HEK293 (cell line): ENCODE data around the gene AJUBA.
"Not testable (repeated sequence)": the region's sequence is repeated elsewhere in the genome, so short reads cannot be mapped to it uniquely, and the experiment has no call there.

Source experiments
- CTCF ChIA-PET: fragments of 350-600 bp; formaldehyde crosslinking; extraction: SDS; loops from one replicate; lab custom pipeline; 2021; ENCODE audit warnings: antibody characterized with exemption; lab: Yijun Ruan, JAX
- POLR2A ChIA-PET: fragments of 300-600 bp; formaldehyde crosslinking; extraction: SDS; loops from one replicate; lab custom pipeline; 2020; ENCODE audit warnings: antibody characterized with exemption, inconsistent platforms; lab: Yijun Ruan, JAX
- H3K27ac ChIP-seq: fragments of 200-500 bp; sonication (Bioruptor generic); 2 replicates; pipeline ENCODE4 v1.5.1; 2014; ENCODE audit warnings: low read depth, low read length, control low read depth, inconsistent platforms; ENCODE audit errors: extremely low read depth
- H3K36me3 ChIP-seq, 2 experiments: fragments of 200-500 bp in 1 of 2; sonication (Bioruptor generic) in 1 of 2; 1 replicate in 1 of 2; 2 replicates in 1 of 2; pipeline ENCODE4 v1.5.1; 2014 to 2017; ENCODE audit warnings: inconsistent platforms in 2 of 2, low read length in 2 of 2; ENCODE audit not compliant: control insufficient read depth in 2 of 2, insufficient read depth in 1 of 2
- H3K4me1 ChIP-seq: fragments of 200-500 bp; sonication (Bioruptor generic); 2 replicates; pipeline ENCODE4 v1.5.1; 2014; ENCODE audit warnings: mild to moderate bottlenecking, low read length, inconsistent platforms; ENCODE audit not compliant: control insufficient read depth, insufficient read depth
- H3K4me3 ChIP-seq: 2 replicates; pipeline ENCODE4 v1.5.1; 2011; ENCODE audit warnings: low read depth, mild to moderate bottlenecking, control low read depth, low read length, moderate library complexity
- H3K9me3 ChIP-seq: fragments of 200-500 bp; sonication (Bioruptor generic); 2 replicates; pipeline ENCODE4 v1.5.1; 2014; ENCODE audit warnings: low read depth, low read length, inconsistent platforms; ENCODE audit not compliant: control insufficient read depth, insufficient read depth
- ATF2 ChIP-seq: fragments of 450-650 bp; formaldehyde crosslinking; IDR thresholded peaks from 2 replicates; pipeline ENCODE4 v1.5.1; 2016; ENCODE audit warnings: missing biosample characterization, missing genetic modification characterization, low read depth
- EGR2 ChIP-seq: fragments of 450-650 bp; formaldehyde crosslinking; IDR thresholded peaks from 2 replicates; pipeline ENCODE4 v1.5.1; 2016; ENCODE audit warnings: low read depth, missing biosample characterization, missing genetic modification characterization
- KLF7 ChIP-seq: fragments of 450-650 bp; formaldehyde crosslinking; IDR thresholded peaks from 2 replicates; pipeline ENCODE4 v1.5.1; 2016; ENCODE audit warnings: missing biosample characterization, missing genetic modification characterization, borderline replicate concordance
- OVOL3 ChIP-seq: fragments of 450-650 bp; formaldehyde crosslinking; IDR thresholded peaks from 2 replicates; pipeline ENCODE4 v1.5.1; 2016; ENCODE audit warnings: missing biosample characterization, missing genetic modification characterization
- PRDM10 ChIP-seq: fragments of 450-650 bp; formaldehyde crosslinking; IDR thresholded peaks from 2 replicates; pipeline ENCODE4 v1.5.1; 2016; ENCODE audit warnings: missing biosample characterization, missing genetic modification characterization
- PRDM6 ChIP-seq: fragments of 450-650 bp; formaldehyde crosslinking; IDR thresholded peaks from 2 replicates; pipeline ENCODE4 v1.5.1; 2017; ENCODE audit warnings: missing biosample characterization, missing genetic modification characterization
- TRIM28 ChIP-seq: IDR thresholded peaks from 2 replicates; pipeline ENCODE4 v1.6.1; 2011; ENCODE audit warnings: low read length, control low read depth, borderline replicate concordance
- WT1 ChIP-seq: fragments of 450-650 bp; formaldehyde crosslinking; IDR thresholded peaks from 2 replicates; pipeline ENCODE4 v1.5.1; 2016; ENCODE audit warnings: missing biosample characterization, missing genetic modification characterization
- ZBTB21 ChIP-seq: fragments of 450-650 bp; formaldehyde crosslinking; IDR thresholded peaks from 2 replicates; pipeline ENCODE4 v1.5.1; 2017; ENCODE audit warnings: missing biosample characterization, missing genetic modification characterization
- ZEB2 ChIP-seq: fragments of 450-650 bp; formaldehyde crosslinking; IDR thresholded peaks from 2 replicates; pipeline ENCODE4 v1.5.1; 2016; ENCODE audit warnings: missing biosample characterization, missing genetic modification characterization
- ZNF121 ChIP-seq: fragments of 450-650 bp; formaldehyde crosslinking; IDR thresholded peaks from 2 replicates; pipeline ENCODE4 v1.5.1; 2016; ENCODE audit warnings: missing biosample characterization, missing genetic modification characterization
- ZNF155 ChIP-seq: fragments of 450-650 bp; formaldehyde crosslinking; IDR thresholded peaks from 2 replicates; pipeline ENCODE4 v1.5.1; 2016; ENCODE audit warnings: missing biosample characterization, missing genetic modification characterization
- ZNF18 ChIP-seq: fragments of 450-650 bp; formaldehyde crosslinking; IDR thresholded peaks from 2 replicates; pipeline ENCODE4 v1.5.1; 2016; ENCODE audit warnings: missing biosample characterization, missing genetic modification characterization
- ZNF2 ChIP-seq: fragments of 450-650 bp; formaldehyde crosslinking; IDR thresholded peaks from 2 replicates; pipeline ENCODE4 v1.5.1; 2016; ENCODE audit warnings: missing biosample characterization, missing genetic modification characterization
- ZNF24 ChIP-seq: fragments of 450-650 bp; formaldehyde crosslinking; IDR thresholded peaks from 2 replicates; pipeline ENCODE4 v1.5.1; 2016; ENCODE audit warnings: missing biosample characterization, missing genetic modification characterization
- ZNF366 ChIP-seq: fragments of 450-650 bp; formaldehyde crosslinking; conservative IDR thresholded peaks from 2 replicates; pipeline ENCODE4 v1.5.1; 2016; ENCODE audit warnings: missing biosample characterization, missing genetic modification characterization
- ZNF37A ChIP-seq: fragments of 450-650 bp; IDR thresholded peaks from 2 replicates; pipeline ENCODE4 v1.5.1; 2018; ENCODE audit warnings: missing biosample characterization, missing genetic modification characterization
- ZNF398 ChIP-seq: fragments of 450-650 bp; formaldehyde crosslinking; IDR thresholded peaks from 2 replicates; pipeline ENCODE4 v1.5.1; 2017; ENCODE audit warnings: missing biosample characterization, missing genetic modification characterization
- ZNF423 ChIP-seq: fragments of 450-650 bp; formaldehyde crosslinking; IDR thresholded peaks from 2 replicates; pipeline ENCODE4 v1.5.1; 2016; ENCODE audit warnings: missing biosample characterization, missing genetic modification characterization
- ZNF555 ChIP-seq: fragments of 450-650 bp; formaldehyde crosslinking; conservative IDR thresholded peaks from 2 replicates; pipeline ENCODE4 v1.5.1; 2017; ENCODE audit warnings: missing biosample characterization, mild to moderate bottlenecking, missing genetic modification characterization, inconsistent platforms
- ZNF624 ChIP-seq: fragments of 450-650 bp; formaldehyde crosslinking; IDR thresholded peaks from 2 replicates; pipeline ENCODE4 v1.5.1; 2017; ENCODE audit warnings: missing biosample characterization, missing genetic modification characterization
- ZNF629 ChIP-seq: fragments of 450-650 bp; formaldehyde crosslinking; IDR thresholded peaks from 2 replicates; pipeline ENCODE4 v1.5.1; 2017; ENCODE audit warnings: missing biosample characterization, missing genetic modification characterization

Gene AJUBA

GRCh38 chr14:22965916-22966782 lies 16.2 kb downstream of the AJUBA start:
- not testable (repeated sequence) for H3K36me3 ChIP-seq, H3K4me1 ChIP-seq, H3K4me3 ChIP-seq, H3K27ac ChIP-seq, H3K9me3 ChIP-seq
- POLR2A ChIA-PET = interaction anchor here (0.6 to 3.3 kb wide), 5 partner anchors 10 to 330 kb away, joined by 4 to 17 read pairs (median 6); partner anchors contain the start of genes AJUBA and HAUS4
- CTCF ChIA-PET = interaction anchor here (0.6 kb wide), 1 partner anchor 142 kb away, joined by 5 read pairs; no protein-coding TSS in a partner anchor
- peak; percentile 27; the same call in 1 of the 2 replicates for TF ChIP-seq PRDM6 (tag by site-specific recombination)
- peak; percentile 55 for TF ChIP-seq ZNF398 (tag by site-specific recombination)
- TF ChIP-seq WT1 (tag by site-specific recombination) = 0 out of 2 replicates have a peak, but pooled peaks have one; percentile 29
- peak; percentile 85 for TF ChIP-seq PRDM10 (tag by site-specific recombination)
- TF ChIP-seq ZEB2 (tag by site-specific recombination) = 0 out of 2 replicates have a peak, but pooled peaks have one; percentile 34
- peak; percentile 43; the same call in 1 of the 2 replicates for TF ChIP-seq ZNF366 (tag by site-specific recombination)
- TF ChIP-seq TRIM28 = 0 out of 2 replicates have a peak, but pooled peaks have one; percentile 23
- peak; percentile 90 for TF ChIP-seq ATF2 (tag by site-specific recombination)
- peak; percentile 61 for TF ChIP-seq ZNF629 (tag by site-specific recombination)
- 0 out of 2 replicates have a peak, but pooled peaks have one; percentile 52 for TF ChIP-seq ZNF24 (tag by site-specific recombination)
- peak; percentile 33; the same call in 1 of the 2 replicates for TF ChIP-seq ZBTB21 (tag by site-specific recombination)

- Histone ChIP-seq H3K4me1 (peaks cover 5% of the 10 kb centered on the region; the same call in 1 of the 2 replicates), H3K27ac (no peak overlapping the region), H3K9me3 (no peaks in the 10 kb centered on the region), H3K4me3 (no peak overlapping the region), H3K36me3 (no peaks in the 10 kb centered on the region)
- ChIA-PET CTCF (interaction anchor here (0.6 to 6.5 kb wide), 7 partner anchors 8 to 34 kb away, joined by 3 to 43 read pairs (median 4); no protein-coding TSS in a partner anchor), POLR2A (interaction anchor here (2.6 kb wide), 1 partner anchor 20 kb away, joined by 12 read pairs; the partner anchor contains the start of gene AJUBA)
- TF ChIP-seq ZNF624 (tag by site-specific recombination) (no peak), EGR2 (no peak), ZNF18 (no peak), ZNF2 (no peak), KLF7 (tag by site-specific recombination) (no peak), ZNF37A (no peak), ZNF121 (tag by site-specific recombination) (no peak), ZNF155 (tag by site-specific recombination) (no peak), OVOL3 (tag by site-specific recombination) (no peak), ZNF555 (tag by site-specific recombination) (no peak), ZNF423 (tag by site-specific recombination) (no peak)
These were observed 20.2 kb downstream of the AJUBA start for GRCh38 chr14:22962061-22962676.
